ENCODE data around the gene MR1. TPM values are rescaled to one million over a fixed set of nuclear protein-coding genes. Genes with fewer than 3 reads are reported as not detected.

The MR1 gene
- polyA plus RNA-seq, 1 donor (not counting 4 experiments of a cell fraction or from before 2014, with no cell fraction given) = 32.3 TPM

DNA sequence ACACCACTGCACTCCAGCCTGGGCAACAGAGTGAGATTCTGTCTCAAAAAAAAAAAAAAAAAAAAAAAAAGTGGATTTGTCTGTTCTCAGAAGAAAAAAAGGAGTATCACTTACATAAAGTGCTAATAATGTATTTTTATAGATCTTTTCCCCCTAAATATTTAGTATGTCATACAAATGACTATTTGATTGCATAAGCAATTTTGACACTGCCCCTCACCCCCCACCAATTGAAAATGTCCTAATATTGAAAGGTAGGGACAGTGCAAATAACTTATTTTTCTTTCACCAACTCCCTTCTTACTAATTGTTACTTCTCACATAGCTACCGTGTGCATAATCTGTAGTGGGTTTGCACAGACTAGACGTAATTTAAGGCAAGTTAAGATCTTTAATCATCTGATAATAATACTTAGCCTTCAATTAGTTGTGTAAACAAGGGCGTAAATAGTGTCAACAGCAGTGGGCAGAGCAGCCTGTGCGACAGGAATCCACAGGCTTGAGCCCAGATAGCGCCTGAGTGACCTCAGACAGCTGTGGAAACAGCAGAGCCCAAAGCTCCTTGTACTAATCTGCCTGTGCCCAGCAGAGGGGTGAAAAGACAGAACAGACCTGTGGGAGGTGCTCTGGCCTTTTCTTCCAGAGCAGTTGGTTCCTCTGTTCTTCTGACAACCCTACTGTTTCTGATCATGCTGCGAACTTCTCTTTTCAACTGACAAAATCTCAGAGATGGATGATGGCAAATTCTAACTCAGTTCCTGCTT is 50.2 kb downstream of the MR1 start:
- FAIRE-seq (peak; percentile 48), DNase-seq (ENCODE audit: low read depth, low spot score) (no peak)
- dilution Hi-C loops (cut with MboI; ENCODE audit: extremely low pct_ligation_motif_present, low sequenced_read_pairs) = no loop called here
- no peaks in the 10 kb centered on the region for H3K36me3 ChIP-seq (ENCODE audit: control insufficient read depth in 2 of 2, extremely low read depth in 1 of 2, insufficient read depth in 2 of 2, low read length in 2 of 2)
- H3K9me1 ChIP-seq (ENCODE audit: control insufficient read depth, extremely low read depth, insufficient read depth, low read length) = peaks cover 2% of the 10 kb centered on the region
- no peak overlapping the region for H3K27ac ChIP-seq (ENCODE audit: control insufficient read depth, insufficient read depth, low read length)
- H4K20me1 ChIP-seq (ENCODE audit: control insufficient read depth, extremely low read depth, insufficient read depth, low read length) = no peaks in the 10 kb centered on the region
- H3K79me2 ChIP-seq (ENCODE audit: control insufficient read depth, insufficient read depth, low read length) = peaks cover 7% of the 10 kb centered on the region
- H3K9ac ChIP-seq (ENCODE audit: control insufficient read depth, extremely low read depth, insufficient read depth, low read length) = no peak overlapping the region
- H3K4me2 ChIP-seq (ENCODE audit: control insufficient read depth, extremely low read depth, insufficient read depth, low read depth, low read length) = no peak overlapping the region
- H3K27me3 ChIP-seq (ENCODE audit: control insufficient read depth, extremely low read depth, insufficient read depth, low read length) = no peaks in the 10 kb centered on the region
- no peak overlapping the region for H2AFZ ChIP-seq (ENCODE audit: control insufficient read depth, low read length)
- H3K9me3 ChIP-seq (ENCODE audit: control insufficient read depth, low read depth, low read length) = no peaks in the 10 kb centered on the region
- peaks cover 14% of the 10 kb centered on the region for H3K4me1 ChIP-seq (ENCODE audit: control insufficient read depth, extremely low read depth, insufficient read depth, low read length)
- TF ChIP-seq EZH2 (IDR thresholded peaks at IDR 0.05; ENCODE audit: low read length) = no peak
- TF ChIP-seq, protein P1, sequence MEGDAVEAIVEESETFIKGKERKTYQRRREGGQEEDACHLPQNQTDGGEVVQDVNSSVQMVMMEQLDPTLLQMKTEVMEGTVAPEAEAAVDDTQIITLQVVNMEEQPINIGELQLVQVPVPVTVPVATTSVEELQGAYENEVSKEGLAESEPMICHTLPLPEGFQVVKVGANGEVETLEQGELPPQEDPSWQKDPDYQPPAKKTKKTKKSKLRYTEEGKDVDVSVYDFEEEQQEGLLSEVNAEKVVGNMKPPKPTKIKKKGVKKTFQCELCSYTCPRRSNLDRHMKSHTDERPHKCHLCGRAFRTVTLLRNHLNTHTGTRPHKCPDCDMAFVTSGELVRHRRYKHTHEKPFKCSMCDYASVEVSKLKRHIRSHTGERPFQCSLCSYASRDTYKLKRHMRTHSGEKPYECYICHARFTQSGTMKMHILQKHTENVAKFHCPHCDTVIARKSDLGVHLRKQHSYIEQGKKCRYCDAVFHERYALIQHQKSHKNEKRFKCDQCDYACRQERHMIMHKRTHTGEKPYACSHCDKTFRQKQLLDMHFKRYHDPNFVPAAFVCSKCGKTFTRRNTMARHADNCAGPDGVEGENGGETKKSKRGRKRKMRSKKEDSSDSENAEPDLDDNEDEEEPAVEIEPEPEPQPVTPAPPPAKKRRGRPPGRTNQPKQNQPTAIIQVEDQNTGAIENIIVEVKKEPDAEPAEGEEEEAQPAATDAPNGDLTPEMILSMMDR (optimal IDR thresholded peaks at IDR 0.05 in 1 of 3, IDR thresholded peaks at IDR 0.05 in 1 of 3, conservative IDR thresholded peaks at IDR 0.05 in 1 of 3; ENCODE audit: extremely low read depth in 1 of 3, insufficient read depth in 2 of 3, low read length in 3 of 3) = peak; percentile 46 to 74 (median 48)
- no peak overlapping the region for H3K4me3 ChIP-seq (ENCODE audit: control insufficient read depth in 2 of 3, extremely low read depth in 1 of 3, insufficient read depth in 2 of 3, low read depth in 1 of 3, low read length in 3 of 3)

DNA sequence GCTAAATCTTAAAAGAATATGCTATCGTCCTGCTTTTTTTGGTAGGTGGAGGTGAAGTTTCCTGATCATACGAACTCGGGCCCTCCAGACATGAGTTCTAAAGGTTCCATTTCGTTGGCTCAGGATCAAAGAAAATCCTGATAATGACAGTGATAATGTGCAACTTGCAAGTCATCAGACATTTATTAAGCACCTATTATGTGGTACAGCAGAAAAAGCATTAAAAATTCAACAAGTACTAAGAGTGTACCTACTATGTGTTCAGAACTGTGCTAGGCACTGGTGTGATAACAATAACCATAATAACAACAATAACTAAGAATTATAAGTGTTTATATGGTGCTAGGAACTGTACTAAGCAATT is 50.8 kb downstream of the MR1 start:
- H3K36me3 ChIP-seq (ENCODE audit: control insufficient read depth in 2 of 2, extremely low read depth in 1 of 2, insufficient read depth in 2 of 2, low read length in 2 of 2) = no peaks in the 10 kb centered on the region
- FAIRE-seq (no peak), DNase-seq (ENCODE audit: low read depth, low spot score) (no peak)
- H4K20me1 ChIP-seq (ENCODE audit: control insufficient read depth, extremely low read depth, insufficient read depth, low read length) = peaks cover under 1% of the 10 kb centered on the region
- no peak overlapping the region for H2AFZ ChIP-seq (ENCODE audit: control insufficient read depth, low read length)
- peaks cover 13% of the 10 kb centered on the region for H3K79me2 ChIP-seq (ENCODE audit: control insufficient read depth, insufficient read depth, low read length)
- dilution Hi-C loops (cut with MboI; ENCODE audit: extremely low pct_ligation_motif_present, low sequenced_read_pairs) = no loop called here
- H3K9ac ChIP-seq (ENCODE audit: control insufficient read depth, extremely low read depth, insufficient read depth, low read length) = no peak overlapping the region
- H3K4me3 ChIP-seq (ENCODE audit: control insufficient read depth in 2 of 3, extremely low read depth in 1 of 3, insufficient read depth in 2 of 3, low read depth in 1 of 3, low read length in 3 of 3) = no peak overlapping the region
- H3K27ac ChIP-seq (ENCODE audit: control insufficient read depth, insufficient read depth, low read length) = no peak overlapping the region
- H3K4me2 ChIP-seq (ENCODE audit: control insufficient read depth, extremely low read depth, insufficient read depth, low read depth, low read length) = no peak overlapping the region
- TF ChIP-seq, protein P1 (optimal IDR thresholded peaks at IDR 0.05 in 1 of 3, IDR thresholded peaks at IDR 0.05 in 1 of 3, conservative IDR thresholded peaks at IDR 0.05 in 1 of 3; ENCODE audit: extremely low read depth in 1 of 3, insufficient read depth in 2 of 3, low read length in 3 of 3) = no peak
- no peak for TF ChIP-seq EZH2 (IDR thresholded peaks at IDR 0.05; ENCODE audit: low read length)
- H3K9me1 ChIP-seq (ENCODE audit: control insufficient read depth, extremely low read depth, insufficient read depth, low read length) = peaks cover 2% of the 10 kb centered on the region
- H3K9me3 ChIP-seq (ENCODE audit: control insufficient read depth, low read depth, low read length) = no peaks in the 10 kb centered on the region
- H3K4me1 ChIP-seq (ENCODE audit: control insufficient read depth, extremely low read depth, insufficient read depth, low read length) = peaks cover 14% of the 10 kb centered on the region
- H3K27me3 ChIP-seq (ENCODE audit: control insufficient read depth, extremely low read depth, insufficient read depth, low read length) = no peaks in the 10 kb centered on the region
